B cell (primary cell): ENCODE measurements around the gene TIE1. TPM values are rescaled to one million over a fixed set of nuclear protein-coding genes. Genes with fewer than 3 reads are reported as not detected.

Experiments
- ATAC-seq: fragments of 200-7000 bp; cut with Tn5 transposase; one replicate; pipeline ENCODE4 v1.10.0; 2021; ENCODE audit warnings: low read depth, mild to moderate bottlenecking, moderate number of reproducible peaks, moderate library complexity
- CTCF ChIA-PET: fragments of 350-600 bp; sonication (Branson Sonifier 250); formaldehyde crosslinking; loops from one replicate; lab custom pipeline; 2021; ENCODE audit warnings: antibody characterized with exemption, inconsistent platforms; lab: Charles Lee
- POLR2A ChIA-PET: fragments of 350-600 bp; sonication (Branson Sonifier 250); formaldehyde crosslinking; loops from one replicate; lab custom pipeline; 2021; ENCODE audit warnings: antibody characterized with exemption; lab: Charles Lee
- DNase-seq: peaks from one replicate; pipeline ENCODE4 v3.0.0; 2013
- H2AFZ ChIP-seq: 2 replicates; pipeline ENCODE4 v1.6.1; 2012; ENCODE audit warnings: mild to moderate bottlenecking, low read depth, low read length; ENCODE audit not compliant: insufficient read depth, poor library complexity, severe bottlenecking
- H3K27ac ChIP-seq, 2 donors: 1 replicate in 1 of 2; 2 replicates in 1 of 2; pipeline ENCODE4 v1.5.1; 2012 to 2013; ENCODE audit warnings: low read length in 2 of 2, mild to moderate bottlenecking in 2 of 2, moderate library complexity in 1 of 2
- H3K27me3 ChIP-seq, 4 experiments: fragments of 200-600 bp in 1 of 4; sonication (generic) in 1 of 4; replicated peaks in 1 of 4; 1 replicate in 2 of 4; 2 replicates in 2 of 4; pipeline versions ENCODE4 v1.6.1 to v1.7.0; 2013 to 2016; ENCODE audit warnings: low read length in 3 of 4, mild to moderate bottlenecking in 2 of 4, mixed read lengths in 1 of 4, moderate library complexity in 1 of 4; ENCODE audit not compliant: insufficient read depth in 4 of 4, control insufficient read depth in 3 of 4; ENCODE audit errors: control extremely low read depth in 1 of 4
- H3K36me3 ChIP-seq, 2 experiments: replicated peaks in 1 of 2; 1 replicate in 1 of 2; 2 replicates in 1 of 2; pipeline versions ENCODE4 v1.6.1 to v1.7.1; 2013; ENCODE audit warnings: low read length in 1 of 2; ENCODE audit not compliant: insufficient read depth in 2 of 2, control insufficient read depth in 1 of 2; ENCODE audit errors: control extremely low read depth in 1 of 2, extremely low read depth in 1 of 2
- H3K4me1 ChIP-seq, 2 donors: fragments of 200-600 bp in 1 of 2; sonication (generic) in 1 of 2; 1 replicate in 1 of 2; 2 replicates in 1 of 2; pipeline versions ENCODE4 v1.5.1 to v1.6.1; 2013 to 2017; ENCODE audit warnings: low read length in 2 of 2; ENCODE audit not compliant: control insufficient read depth in 2 of 2, insufficient read depth in 2 of 2
- H3K4me2 ChIP-seq: replicated peaks from 2 replicates; pipeline ENCODE3; 2012; ENCODE audit warnings: mild to moderate bottlenecking, low read depth, low read length; ENCODE audit not compliant: poor library complexity, severe bottlenecking
- H3K4me3 ChIP-seq, 5 experiments: fragments of 200-600 bp in 1 of 5; sonication (generic) in 1 of 5; 1 replicate in 3 of 5; 2 replicates in 2 of 5; pipeline versions ENCODE4 v1.5.1 to v1.7.0; 2011 to 2016; ENCODE audit warnings: low read length in 4 of 5, mild to moderate bottlenecking in 4 of 5, low read depth in 2 of 5, control low read depth in 1 of 5, moderate library complexity in 1 of 5; ENCODE audit not compliant: insufficient read depth in 1 of 5; ENCODE audit errors: control extremely low read depth in 1 of 5, extremely low read depth in 1 of 5
- H3K79me2 ChIP-seq: fragments of 200-600 bp; sonication (generic); one replicate; pipeline ENCODE4 v1.6.0; 2016; ENCODE audit warnings: low read length; ENCODE audit not compliant: control insufficient read depth, insufficient read depth
- H3K9ac ChIP-seq: fragments of 200-600 bp; sonication (generic); 2 replicates; pipeline ENCODE4 v1.6.1; 2017; ENCODE audit warnings: mild to moderate bottlenecking, low read length, moderate library complexity
- H3K9me3 ChIP-seq, 3 donors: one replicate each; pipeline versions ENCODE4 v1.6.1 to v1.7.1; 2013; ENCODE audit warnings: low read length in 2 of 3; ENCODE audit not compliant: control insufficient read depth in 2 of 3, insufficient read depth in 1 of 3; ENCODE audit errors: control extremely low read depth in 1 of 3
- H4K20me1 ChIP-seq: 2 replicates; pipeline ENCODE4 v1.6.0; 2012; ENCODE audit warnings: mild to moderate bottlenecking, low read length; ENCODE audit not compliant: insufficient read depth, control insufficient read depth, poor library complexity, severe bottlenecking
- H3K27ac Mint-ChIP-seq: one replicate; pipeline ENCODE4 v1.8.0; 2021; ENCODE audit warnings: mixed read lengths
- H3K27me3 Mint-ChIP-seq: one replicate; pipeline ENCODE4 v1.8.0; 2021; ENCODE audit warnings: mixed read lengths
- H3K4me1 Mint-ChIP-seq: one replicate; pipeline ENCODE4 v1.8.0; 2021; ENCODE audit warnings: mixed read lengths
- H3K4me3 Mint-ChIP-seq: one replicate; pipeline ENCODE4 v1.8.0; 2021; ENCODE audit warnings: mixed read lengths
- H3K9me3 Mint-ChIP-seq: one replicate; pipeline ENCODE4 v1.8.0; 2022; ENCODE audit warnings: mixed read lengths; ENCODE audit not compliant: insufficient read depth
- CTCF ChIP-seq: fragments of 200-600 bp; IDR thresholded peaks from one replicate; pipeline ENCODE4 v1.8.0; 2022; ENCODE audit warnings: antibody characterized with exemption, mild to moderate bottlenecking
- EZH2 ChIP-seq: IDR thresholded peaks from 2 replicates; pipeline ENCODE4 v1.6.1; 2012; ENCODE audit warnings: borderline replicate concordance, low read depth, mild to moderate bottlenecking, moderate library complexity, low read length; ENCODE audit not compliant: insufficient read depth, poor library complexity, severe bottlenecking
- WGBS: methylation state at CpG from one replicate; pipeline ENCODE4 v1.1.5; 2013; ENCODE audit warnings: missing lambda C conversion rate; ENCODE audit not compliant: insufficient coverage; 5-methylcytosine and 5-hydroxymethylcytosine counted together
- intact Hi-C: fragments of 100-400 bp; cut with micrococcal nuclease; formaldehyde crosslinking; loops from one replicate; pipeline ENCODE4 v1.10.0; 2022
- polyA plus RNA-seq: library from polyadenylated mRNA; depleted of rRNA; stranded (reverse); fragments of >200 nt; gene quantifications from 2 replicates; pipeline ENCODE4 v1.2.3, GENCODE V29; 2012
- total RNA-seq, 2 donors: library from RNA; stranded (reverse); fragments of 120-200 nt in 1 of 2; gene quantifications; 1 replicate in 1 of 2; 2 replicates in 1 of 2; pipeline versions ENCODE4 v1.2.3 to v1.2.4, GENCODE V29; 2013 to 2022

TIE1 gene
- total and polyA plus RNA-seq, 2 donors (not counting 1 experiment from before 2014, with no cell fraction given): 0.10 TPM; not detected in 1

- no peaks in the 10 kb centered on the region for H3K27me3 Mint-ChIP-seq
- no peaks in the 10 kb centered on the region for H3K4me1 Mint-ChIP-seq
- H3K9me3 Mint-ChIP-seq: no peaks in the 10 kb centered on the region
- Histone ChIP-seq H3K9ac (no peak overlapping the region), H3K36me3 (no peaks in the 10 kb centered on the region), H3K27ac (no peak overlapping the region), H3K79me2 (no peaks in the 10 kb centered on the region), H2AFZ (no peak overlapping the region), H3K27me3 (peaks cover 0 to 6% (median 2%) of the 10 kb centered on the region in 4 experiments), H3K9me3 (peaks cover 0 to 13% (median 7%) of the 10 kb centered on the region in 3 donors), H3K4me3 (no peak overlapping the region), H4K20me1 (no peaks in the 10 kb centered on the region), H3K4me1 (no peaks in the 10 kb centered on the region), H3K4me2 (no peak overlapping the region)
- DNase-seq (no peak), ATAC-seq (no peak)
- intact Hi-C loops: no loop called here
- no peak overlapping the region for H3K4me3 Mint-ChIP-seq
- CTCF ChIA-PET: no interaction called here
- H3K27ac Mint-ChIP-seq: no peak overlapping the region
- WGBS: 95% methylated on average over 8 of the region's 8 CpGs
- no peak for TF ChIP-seq CTCF
- no peak for TF ChIP-seq EZH2
- POLR2A ChIA-PET: no interaction called here
Observed at GRCh38 chr1:43253876-43254275, 46.9 kb upstream of the TIE1 start.

GRCh38 chr1:43255438-43256210 is 45.2 kb upstream of the TIE1 start:
- H3K9me3 Mint-ChIP-seq: no peaks in the 10 kb centered on the region
- H3K4me1 ChIP-seq: no peaks in the 10 kb centered on the region
- no peak overlapping the region for H3K9ac ChIP-seq
- no peak overlapping the region for H3K4me3 ChIP-seq
- H3K27ac ChIP-seq: no peak overlapping the region
- ATAC-seq (no peak), DNase-seq (no peak)
- H4K20me1 ChIP-seq: no peaks in the 10 kb centered on the region
- POLR2A ChIA-PET: no interaction called here
- no peak overlapping the region for H2AFZ ChIP-seq
- H3K79me2 ChIP-seq: no peaks in the 10 kb centered on the region
- intact Hi-C loops: no loop called here
- no peak overlapping the region for H3K4me3 Mint-ChIP-seq
- no peaks in the 10 kb centered on the region for H3K36me3 ChIP-seq
- no peak overlapping the region for H3K27ac Mint-ChIP-seq
- peaks cover 0 to 6% (median 2%) of the 10 kb centered on the region in 4 experiments for H3K27me3 ChIP-seq
- no peaks in the 10 kb centered on the region for H3K27me3 Mint-ChIP-seq
- 75% methylated on average over 9 of the region's 10 CpGs for WGBS
- no peaks in the 10 kb centered on the region for H3K4me1 Mint-ChIP-seq
- TF ChIP-seq EZH2: no peak
- no peak for TF ChIP-seq CTCF
- CTCF ChIA-PET: no interaction called here
- H3K4me2 ChIP-seq: no peak overlapping the region
- peaks cover 0 to 13% (median 7%) of the 10 kb centered on the region in 3 donors for H3K9me3 ChIP-seq
